Fibroblast of skin of right biceps (primary cell): ENCODE data around the gene GPC3.
A peak's percentile ranks its signal among the peaks of the same experiment; 100 is the strongest.
"Not testable (repeated sequence)": the region's sequence is repeated elsewhere in the genome, so short reads cannot be mapped to it uniquely, and the experiment has no call there.

Experiments
- DNase-seq: peaks from one replicate; pipeline ENCODE4 v3.0.0-alpha.2; 2013

Gene GPC3

DNA sequence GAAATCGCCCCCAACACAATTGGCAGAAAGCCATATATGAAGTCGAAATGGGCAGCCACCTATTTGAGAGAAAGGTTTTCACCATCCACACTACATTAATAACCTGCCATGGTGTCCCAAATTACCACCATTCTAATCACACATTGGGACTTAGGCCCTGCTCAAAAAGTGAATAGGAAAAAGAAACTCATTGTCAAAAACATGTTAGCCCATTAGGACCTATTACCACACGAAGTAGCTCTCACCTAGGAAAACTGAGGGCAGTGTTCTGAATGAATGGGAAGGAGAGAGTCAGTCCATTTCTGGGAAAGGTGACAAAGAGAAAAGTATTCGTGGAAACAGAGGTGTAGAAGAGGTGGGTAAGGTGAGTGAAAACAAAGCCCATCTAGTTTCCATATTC, 60.8 kb downstream of the GPC3 start:
- no peak for DNase-seq

DNA sequence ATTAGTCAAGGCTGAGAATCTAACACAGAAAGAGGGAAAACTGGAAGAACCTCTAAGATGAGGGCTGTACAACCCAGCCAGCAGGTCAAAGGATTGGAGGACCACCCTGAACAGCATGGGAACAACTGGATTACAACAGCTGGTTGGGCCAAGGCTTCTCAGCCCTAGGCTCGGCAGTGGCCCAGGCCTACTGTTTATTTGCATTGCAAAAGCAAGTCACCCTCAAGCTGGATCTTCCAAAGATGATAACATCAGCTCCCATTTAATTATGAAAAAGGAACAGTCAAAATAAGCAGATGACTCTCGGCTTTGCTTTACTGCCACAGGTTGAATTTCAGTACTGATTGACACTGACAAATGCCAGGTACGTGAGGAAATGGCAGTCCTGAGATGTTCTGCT, 61.8 kb downstream of the GPC3 start:
- no peak for DNase-seq

DNA sequence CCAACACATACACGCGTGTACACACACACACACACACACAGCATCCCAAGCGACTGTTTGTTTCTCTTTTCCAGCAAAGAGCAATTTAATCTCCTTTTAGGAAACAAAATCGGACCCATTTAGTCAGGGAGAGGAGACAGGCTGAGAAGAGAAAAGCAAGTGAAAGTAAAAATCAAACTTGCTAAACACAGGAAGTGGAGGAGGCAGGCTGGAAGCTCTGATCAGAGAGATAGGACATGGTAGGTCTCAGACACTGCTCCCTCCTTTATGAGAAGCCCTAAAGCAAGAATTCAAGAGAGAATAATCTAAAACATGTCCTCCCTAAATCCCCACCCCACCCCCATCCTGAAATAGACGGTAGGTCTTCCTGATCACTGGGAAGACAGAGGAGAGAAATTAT, 62.3 kb downstream of the GPC3 start:
- DNase-seq: no peak

DNA sequence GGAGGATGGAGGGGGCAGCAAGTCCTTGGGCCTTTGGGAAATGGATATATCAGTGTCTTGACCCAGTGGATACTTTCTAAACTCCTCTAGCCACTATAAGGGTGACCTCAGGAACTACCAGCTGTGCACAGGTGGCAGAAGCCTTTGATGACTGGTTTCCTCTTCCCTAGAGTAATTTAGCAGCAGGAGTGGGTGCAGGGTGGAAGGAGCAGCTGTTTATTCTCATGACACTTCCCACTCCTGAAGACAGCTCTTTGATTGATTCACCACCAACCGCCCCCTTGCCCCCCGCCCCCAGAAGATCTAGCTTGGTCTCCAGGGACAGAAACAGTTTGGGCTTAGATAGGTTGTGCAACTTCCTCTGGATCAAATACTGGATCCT, 63.0 kb downstream of the GPC3 start:
- no peak for DNase-seq

GRCh38 chrX:133921764-133922389, 63.5 kb downstream of the GPC3 start:
- peak; percentile 20 for DNase-seq

GRCh38 chrX:133921086-133921485, 64.3 kb downstream of the GPC3 start:
- no peak for DNase-seq

DNA sequence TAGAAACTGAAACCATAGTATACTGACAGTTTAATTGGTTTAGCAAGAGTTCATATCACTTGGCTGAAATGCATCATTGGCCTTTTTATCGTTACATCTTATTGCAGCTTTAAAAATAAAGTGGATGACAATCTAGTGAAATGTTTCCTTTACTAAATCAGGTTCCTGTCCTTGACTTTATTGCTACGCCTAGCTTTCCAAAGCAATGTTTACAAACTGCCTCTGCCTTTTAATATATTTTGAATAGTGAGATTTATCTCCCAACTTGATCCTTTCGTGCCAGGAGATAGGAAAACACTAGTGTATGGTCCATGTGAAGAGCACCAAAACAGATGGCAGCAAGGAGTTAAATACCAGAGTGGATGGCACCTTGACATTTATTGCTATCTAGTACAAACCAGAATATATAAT, 67.0 kb downstream of the GPC3 start:
- no peak for DNase-seq

DNA sequence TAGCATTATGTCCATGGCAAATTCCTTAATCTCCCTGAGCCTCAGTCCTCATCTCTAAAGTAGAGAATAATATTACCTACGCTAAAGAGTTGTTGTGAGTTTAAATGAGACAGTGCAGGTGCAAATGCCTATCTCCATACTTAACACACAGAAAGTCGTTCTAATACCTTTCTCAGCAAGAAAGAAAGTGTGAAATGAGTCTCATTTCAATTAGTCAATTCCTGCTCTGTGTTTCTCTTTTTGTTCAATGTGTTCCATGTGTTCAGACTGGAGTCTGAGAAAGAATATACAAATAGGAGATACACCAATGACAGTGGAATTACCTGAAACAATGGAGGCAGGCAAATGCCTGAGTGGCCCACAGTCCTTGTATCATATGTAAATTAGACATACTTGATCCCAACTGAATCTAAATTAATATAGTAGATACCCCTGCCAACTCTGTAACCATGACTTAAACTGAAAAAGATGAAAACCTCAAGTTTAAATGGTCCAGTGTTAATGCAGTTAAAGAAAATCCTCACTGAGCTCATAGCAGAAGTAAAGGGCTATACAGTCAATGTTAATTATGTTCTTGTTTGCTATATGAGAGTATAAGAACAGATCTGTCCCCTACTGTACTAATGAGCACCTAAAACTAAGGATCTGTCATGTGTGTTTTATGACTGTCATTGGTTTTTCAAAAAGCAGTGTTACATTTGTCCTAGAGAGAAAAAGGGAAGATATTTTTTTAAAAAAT, 68.2 kb downstream of the GPC3 start:
- no peak for DNase-seq

- DNase-seq: no peak
Measured at GRCh38 chrX:133913658-133914388, 71.6 kb downstream of the GPC3 start.

DNA sequence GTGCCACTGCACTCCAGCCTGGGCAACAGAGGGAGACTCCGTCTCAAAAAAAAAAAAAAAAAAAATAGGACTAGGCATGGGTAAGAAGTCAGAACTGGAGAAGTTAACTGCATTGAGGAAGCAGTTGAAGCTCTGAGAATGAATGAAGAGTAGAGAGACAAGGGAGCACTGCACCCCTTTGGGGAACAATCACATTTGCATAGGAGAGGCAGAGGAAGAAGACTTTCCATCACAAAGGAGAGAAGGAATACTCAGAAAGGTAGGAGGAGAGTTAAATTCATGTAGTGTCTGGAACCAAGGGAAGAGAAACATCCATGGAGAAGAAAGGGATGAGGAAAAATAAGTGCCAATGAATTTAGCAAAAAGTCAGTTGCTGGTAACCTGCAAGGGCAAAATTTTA, 72.4 kb downstream of the GPC3 start:
- no peak for DNase-seq

DNA sequence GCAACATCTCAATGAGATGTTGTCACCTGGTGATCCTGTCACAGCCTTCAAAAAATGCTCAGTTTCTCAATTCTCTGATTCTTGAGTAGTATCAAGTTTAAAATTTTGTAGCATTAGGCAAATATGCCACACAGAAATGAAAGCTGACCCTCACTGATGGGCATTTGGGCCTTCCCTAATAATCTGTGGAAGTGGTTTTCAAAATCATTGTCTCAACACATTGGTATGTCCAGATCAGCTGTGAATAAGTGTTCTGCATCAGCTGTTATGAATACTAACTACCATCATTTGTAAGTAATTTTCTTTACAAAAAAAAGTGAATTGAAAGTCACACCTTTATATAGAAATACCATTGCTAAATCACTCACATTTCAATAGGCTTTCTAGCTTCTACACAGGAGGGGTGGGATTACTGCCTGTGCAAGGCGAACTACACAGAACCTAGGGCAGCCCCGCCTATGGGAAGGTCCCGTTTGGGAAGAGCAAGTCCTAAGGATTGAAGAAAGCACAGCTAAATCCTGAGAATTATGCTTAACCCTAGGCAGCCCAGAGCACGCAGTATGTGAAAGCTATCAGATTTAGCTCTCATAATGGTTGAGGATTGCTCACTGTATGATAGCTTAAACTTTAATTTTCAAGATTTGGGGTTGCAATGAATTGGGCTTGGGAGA, 73.4 kb downstream of the GPC3 start:
- DNase-seq: no peak

GRCh38 chrX:133910539-133910938, 74.9 kb downstream of the GPC3 start:
- DNase-seq: no peak

DNA sequence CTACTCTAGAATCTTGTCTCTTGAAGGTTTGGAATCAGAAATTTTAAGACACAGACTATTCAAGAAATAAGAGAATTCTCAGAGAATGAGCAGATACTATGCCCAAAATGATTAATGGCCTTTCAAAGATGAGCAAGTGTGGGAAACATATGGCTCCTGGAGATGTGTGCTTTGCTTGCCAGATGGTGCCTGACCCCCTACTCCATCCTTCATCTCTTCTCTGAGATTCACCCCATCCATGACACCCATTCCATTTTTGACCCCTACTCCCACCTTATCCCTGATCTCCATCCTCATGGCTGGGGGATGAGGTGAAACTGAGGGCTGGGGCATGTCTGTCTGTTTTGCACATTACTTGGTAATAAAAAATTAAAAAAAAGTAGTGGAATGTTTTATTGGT, 75.5 kb downstream of the GPC3 start:
- no peak for DNase-seq

- DNase-seq: no peak
Measured at GRCh38 chrX:133908223-133908955, 77.0 kb downstream of the GPC3 start.

DNA sequence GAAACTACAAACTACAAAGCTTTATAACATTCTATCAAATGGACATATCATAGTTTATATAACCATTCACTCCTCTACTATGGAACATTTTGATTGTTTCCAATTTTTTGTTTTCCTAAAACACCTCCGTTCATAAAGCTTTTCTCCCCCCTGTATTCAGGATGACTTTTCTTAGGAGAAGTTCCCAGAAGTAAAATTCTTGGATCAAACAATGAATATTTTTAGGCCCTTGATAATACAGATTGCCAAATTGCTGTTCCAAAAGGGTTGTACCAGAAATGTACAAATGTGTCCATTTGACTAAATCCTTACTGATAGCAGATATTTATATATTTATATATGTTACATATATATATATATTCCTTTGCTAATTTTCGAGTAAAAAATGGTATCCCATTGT, 77.8 kb downstream of the GPC3 start:
- DNase-seq: no peak

DNA sequence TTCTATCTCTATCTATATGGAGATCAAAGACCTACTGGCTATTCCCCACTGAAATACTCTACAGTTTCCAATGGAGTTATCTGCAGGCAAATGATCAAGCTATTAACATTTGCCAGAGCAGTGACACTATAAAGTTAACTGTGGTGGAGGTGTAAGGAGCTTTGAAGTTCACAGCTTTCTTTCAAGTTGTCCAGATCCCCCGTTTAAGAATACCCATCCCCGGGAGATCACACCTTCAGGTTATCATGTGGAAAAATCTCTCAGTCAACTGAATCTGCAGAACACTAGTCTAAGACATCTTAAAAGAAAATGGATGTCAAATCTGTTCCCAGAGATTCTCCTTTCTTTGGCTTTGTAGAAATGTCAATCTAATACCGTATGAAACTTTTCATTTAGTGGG, 80.1 kb downstream of the GPC3 start:
- no peak for DNase-seq

GRCh38 chrX:133897593-133898163, 87.7 kb downstream of the GPC3 start:
- DNase-seq: no peak

DNA sequence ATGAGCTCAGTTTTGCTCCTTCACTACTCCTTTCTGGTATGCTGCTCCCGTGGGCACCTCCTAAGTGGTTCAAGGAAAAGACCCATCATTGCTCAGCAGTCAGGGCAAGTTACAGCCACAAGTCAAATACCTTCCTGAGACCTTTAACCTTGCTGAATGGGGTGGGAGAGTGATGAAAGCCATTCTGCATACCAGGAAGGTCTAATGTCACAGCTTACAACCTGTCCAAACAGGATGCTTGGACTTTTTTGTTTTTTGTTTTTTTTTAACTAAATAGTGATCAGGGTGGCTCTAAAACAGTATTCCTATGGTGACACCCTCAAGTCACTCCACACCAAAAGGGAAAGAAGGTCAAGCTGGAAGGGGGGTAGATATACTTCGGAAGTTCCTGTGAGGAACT, 93.1 kb downstream of the GPC3 start:
- DNase-seq: no peak

- DNase-seq: no peak
Measured at GRCh38 chrX:133888984-133889383, 96.4 kb downstream of the GPC3 start.

DNA sequence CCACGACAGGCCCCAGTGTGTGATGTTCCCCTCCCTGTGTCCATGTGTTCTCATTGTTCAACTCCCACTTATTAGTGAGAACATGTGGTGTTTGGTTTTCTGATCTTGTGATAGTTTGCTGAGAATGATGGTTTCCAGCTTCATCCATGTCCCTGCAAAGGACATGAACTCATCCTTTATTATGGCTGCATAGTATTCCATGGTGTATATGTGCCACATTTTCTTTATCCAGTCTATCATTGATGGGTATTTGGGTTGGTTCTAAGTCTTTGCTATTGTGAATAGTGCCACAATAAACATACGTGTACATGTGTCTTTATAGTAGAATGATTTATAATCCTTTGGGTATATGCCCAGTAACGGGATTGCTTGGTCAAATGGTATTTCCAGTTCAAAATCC, 97.3 kb downstream of the GPC3 start:
- not testable (repeated sequence) for DNase-seq

GRCh38 chrX:133884430-133885394, 100.7 kb downstream of the GPC3 start:
- no peak for DNase-seq
